NCI-H1694 (cell line): ENCODE data around the gene KRTAP4-7.
"Not testable (repeated sequence)": the region's sequence is repeated elsewhere in the genome, so short reads cannot be mapped to it uniquely, and the experiment has no call there.

Experiments
- DNase-seq: peaks from one replicate; lab custom pipeline; 2025; lab: John Stamatoyannopoulos, UW

KRTAP4-7 gene

DNA sequence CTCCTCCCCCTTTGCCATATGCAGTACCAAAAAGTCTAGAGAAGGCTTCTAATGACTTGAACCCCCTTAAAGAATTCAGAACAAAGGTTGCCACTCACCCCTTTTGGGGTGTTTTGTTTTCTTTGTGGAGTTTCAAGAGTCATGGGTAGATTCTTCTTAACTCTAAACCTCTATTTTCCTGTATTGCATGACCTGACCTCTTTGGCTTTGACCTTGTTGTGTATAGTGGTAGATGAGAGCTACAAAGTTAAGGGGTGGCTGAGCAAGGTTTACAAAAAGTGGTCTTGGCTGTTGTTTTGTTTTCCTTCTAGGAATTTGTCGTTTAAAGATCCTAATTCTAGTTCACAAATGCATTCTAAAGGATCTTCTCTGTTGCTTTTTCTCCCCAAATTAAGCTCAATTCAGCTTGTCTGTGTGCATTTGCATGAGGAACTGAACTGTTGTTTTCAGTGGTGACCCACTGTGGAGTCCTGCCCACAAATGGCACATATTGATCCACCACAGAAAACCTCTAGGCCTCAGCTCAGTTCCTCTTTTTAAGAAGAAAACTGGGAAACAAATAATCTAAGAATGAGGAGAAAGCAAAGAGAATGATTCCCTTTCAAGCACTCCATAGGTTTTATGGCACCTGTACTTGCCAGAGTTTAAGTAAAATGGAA lies 24.9 kb downstream of the KRTAP4-7 start:
- DNase-seq: not testable (repeated sequence)

DNA sequence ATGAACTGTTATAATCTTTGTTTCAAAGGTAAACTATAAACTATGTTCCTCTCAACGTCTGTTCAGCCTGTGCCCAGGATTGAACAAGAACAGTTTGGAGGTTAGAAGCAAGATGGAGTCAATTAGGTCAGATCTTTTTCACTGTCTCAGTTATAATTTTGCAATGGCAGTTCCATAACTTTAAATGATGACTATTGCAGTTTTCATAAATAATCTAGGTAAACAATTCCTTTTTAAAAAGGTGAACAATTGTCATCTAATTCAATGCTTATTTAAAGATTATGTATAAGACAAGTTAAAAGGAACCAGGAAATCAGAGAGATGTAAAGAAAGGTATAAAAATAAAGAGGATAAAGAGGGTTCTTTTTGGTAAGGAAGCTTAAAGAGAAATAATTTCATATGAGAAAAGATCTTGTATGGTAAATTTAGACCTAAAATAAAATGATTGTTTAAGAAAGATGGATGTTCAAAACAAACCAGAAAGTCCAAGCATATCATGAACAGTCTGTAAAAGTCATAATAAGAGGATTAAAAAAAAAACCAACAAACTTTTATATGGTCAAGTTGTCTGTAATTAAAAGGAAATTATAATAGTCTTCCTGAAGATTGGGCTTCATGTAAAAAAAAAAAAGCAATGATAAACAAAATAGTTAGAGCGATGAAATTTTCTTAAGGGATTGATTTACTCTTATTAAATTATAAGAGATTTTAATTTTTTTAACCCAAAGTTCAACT lies 27.4 kb downstream of the KRTAP4-7 start:
- no peak for DNase-seq

DNA sequence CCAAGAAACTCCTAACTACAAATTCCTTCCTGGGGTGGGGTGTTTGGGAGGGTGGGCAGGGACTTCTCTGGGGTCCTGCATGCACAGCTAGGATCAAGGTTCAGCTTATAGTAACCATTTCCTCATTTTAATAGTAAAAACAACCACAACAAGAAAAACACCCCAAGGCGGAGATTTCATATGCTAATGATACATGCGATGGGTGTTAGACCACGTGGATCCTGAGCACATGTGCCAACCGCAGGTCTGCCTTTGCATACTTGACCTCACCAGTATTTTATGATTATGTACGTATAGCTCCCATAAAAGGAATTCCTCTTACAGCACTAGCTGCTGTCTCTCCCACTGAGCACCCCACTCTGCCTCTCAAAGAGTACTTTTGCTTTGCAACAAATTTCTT lies 32.3 kb downstream of the KRTAP4-7 start:
- DNase-seq: no peak

DNA sequence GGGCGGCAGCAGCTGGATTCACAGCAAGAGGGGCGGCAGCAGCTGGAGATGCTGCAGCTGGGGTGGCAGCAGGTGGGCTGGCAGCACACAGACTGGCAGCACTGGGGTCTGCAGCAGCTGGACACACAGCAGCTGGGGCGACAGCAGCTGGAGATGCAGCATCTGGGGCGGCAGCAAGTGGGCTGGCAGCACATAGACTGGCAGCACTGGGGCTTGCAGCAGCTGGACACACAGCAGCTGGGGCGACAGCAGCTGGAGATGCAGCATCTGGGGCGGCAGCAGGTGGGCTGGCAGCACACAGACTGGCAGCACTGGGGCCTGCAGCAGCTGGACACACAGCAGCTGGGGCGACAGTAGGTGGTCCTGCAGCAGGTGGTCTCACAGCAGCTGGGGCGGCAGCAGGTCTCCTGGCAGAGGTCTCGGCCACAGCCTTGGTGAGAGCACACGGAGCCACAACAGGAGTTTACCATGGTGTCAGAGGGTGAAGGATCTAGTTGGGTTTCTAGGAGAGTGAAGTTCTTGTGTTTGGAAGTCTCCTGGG lies 34.0 kb downstream of the KRTAP4-7 start, which contains the start of gene KRTAP4-11:
Gene KRTAP4-11, minus strand, starts transcription at position 528 of the 541 bp plus-strand sequence. Its CDS starts 58 bp downstream, at position 470.
- not testable (repeated sequence) for DNase-seq

DNA sequence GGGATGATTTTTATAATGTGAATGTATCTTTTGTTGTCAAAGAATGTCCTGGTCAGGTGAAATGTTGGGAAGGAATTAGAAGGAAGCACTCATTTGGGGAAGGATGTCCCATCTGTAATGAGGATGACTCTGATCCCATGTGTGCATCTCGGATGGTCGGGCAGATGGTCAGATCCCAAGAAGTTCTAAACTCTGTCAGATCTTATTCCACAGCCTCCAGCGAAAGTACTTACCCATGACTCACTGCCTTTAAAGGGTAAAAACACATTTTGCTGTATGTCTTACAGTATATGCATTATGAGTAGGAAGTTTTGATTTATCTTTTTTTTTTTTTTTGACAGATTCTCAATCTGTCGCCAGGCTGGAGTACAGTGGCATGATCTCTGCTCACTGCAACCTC lies 34.8 kb downstream of the KRTAP4-7 start:
- DNase-seq: no peak

DNA sequence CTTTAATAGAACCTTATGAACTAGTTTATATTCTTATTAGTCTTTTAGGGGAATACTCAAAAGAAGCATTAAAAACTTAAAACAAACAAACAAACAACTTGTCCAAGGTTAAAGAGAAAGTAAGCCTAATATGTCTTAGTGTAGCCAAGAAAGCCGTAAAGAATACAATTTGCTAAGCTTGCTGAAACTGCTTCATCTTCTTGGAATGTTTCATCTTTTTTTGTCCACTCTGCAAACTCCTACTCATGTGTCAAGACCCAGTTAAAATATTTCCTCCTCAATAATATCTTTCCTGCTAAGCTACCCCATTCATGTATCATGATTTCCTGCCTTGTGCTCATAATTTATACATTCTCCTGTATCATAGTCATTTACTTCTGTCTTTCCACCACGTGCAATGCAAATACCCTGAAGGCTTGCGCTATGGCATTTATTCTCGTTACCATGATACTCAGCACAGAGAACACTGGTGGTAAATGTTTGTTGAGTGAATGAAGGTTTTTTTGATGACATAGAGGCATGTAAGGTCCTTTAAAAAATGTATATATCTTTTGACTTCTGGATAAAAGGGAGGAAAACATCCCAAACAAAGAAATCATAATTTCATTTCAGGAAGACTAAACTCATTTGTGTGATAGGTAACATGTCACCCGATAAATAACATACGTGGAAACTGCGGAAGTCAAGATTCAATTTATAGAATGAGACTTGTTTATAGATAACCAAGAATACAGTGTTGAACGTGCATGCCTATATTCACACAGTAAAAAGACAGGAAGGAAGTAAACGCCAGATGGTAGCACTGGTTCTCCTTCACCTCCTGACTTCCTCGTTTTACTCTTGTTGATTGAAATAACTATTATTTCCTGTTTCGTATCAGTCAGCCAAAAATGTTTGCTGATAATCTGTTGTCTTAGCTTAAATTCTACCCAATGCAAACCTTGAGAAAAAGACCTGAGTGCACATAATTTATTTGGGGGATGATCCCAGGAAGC lies 36.0 kb downstream of the KRTAP4-7 start:
- DNase-seq: not testable (repeated sequence)

DNA sequence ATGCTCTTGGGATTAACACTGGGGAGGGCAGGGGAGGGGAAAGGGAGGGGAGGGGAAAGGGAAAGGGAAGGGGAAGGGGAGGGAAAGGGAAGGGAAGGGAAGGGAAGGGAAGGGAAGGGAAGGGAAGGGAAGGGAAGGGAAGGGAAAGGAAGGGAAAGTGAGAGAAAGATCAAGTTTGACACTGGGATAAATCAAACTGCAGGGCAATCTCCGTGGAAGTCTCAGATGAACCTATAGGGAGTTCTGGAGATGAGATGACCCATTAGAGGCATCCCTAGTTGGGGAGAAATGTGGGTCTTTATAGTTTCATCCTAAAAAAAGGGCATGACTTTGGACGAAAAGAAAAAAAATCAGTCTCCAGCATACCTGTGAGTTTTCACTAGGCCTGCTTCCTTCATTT lies 37.8 kb downstream of the KRTAP4-7 start:
- DNase-seq: no peak

DNA sequence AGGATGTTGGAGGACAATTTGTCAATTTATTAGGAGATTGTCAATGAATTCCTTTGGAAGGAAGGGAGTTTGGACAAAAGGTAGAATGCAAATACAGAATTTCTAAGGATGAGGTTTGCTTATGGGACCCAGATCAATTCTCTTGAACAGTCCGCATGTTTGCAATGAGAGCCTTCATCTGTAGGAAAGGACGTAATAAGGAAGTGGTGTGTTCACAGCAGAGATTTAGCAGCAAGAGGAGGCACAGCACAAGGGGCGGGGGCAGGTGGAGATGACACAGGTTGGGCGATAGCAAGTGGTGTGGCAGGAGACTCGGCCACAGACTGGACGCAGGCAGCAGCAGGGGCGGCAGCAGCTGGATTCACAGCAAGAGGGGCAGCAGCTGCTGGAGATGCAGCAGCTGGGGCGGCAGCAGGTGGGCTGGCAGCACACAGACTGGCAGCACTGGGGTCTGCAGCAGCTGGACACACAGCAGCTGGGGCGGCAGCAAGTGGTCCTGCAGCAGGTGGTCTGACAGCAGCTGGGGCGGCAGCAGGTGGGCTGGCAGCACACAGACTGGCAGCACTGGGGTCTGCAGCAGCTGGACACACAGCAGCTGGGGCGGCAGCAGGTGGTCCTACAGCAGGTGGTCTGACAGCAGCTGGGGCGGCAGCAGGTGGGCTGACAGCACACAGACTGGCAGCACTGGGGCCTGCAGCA lies 39.5 kb downstream of the KRTAP4-7 start:
- DNase-seq: not testable (repeated sequence)

DNA sequence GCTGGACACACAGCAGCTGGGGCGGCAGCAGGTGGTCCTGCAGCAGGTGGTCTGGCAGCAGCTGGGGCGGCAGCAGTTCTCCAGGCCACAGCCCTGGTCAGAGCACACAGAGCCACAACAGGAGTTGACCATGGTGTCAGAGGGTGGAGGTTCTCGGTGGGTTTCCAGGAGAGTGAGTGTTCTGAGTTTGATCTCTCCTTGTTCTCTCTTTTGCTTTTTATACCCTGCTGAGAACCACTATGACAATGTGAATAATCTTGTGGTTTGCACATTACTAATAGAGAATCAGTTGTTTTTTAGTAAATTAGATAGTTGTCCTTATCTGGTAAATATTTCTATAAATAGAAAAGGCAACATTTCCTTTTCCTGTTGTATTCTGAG lies 40.0 kb downstream of the KRTAP4-7 start, which contains the start of gene KRTAP4-12:
Gene KRTAP4-12, minus strand, starts transcription at position 192 of the 381 bp plus-strand sequence. Its CDS starts 60 bp downstream, at position 132.
- DNase-seq: not testable (repeated sequence)

DNA sequence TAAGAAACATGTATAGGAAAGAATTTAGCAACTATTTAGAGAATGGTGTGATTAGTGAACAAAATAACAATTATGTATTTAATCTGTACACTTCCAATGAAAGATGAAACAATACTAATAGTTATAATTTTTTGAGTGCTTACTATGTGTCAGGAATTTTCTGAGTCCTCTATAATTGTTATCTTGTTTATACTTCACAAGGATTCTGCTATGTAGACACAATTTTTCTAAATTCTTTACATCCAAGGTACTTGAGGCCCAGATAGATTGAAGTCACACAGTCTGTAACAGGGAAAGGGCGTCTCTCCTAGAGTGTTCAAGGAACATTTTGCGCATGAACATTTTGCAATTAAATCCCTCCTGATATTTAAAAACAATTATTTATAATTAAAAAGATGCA lies 41.1 kb downstream of the KRTAP4-7 start:
- no peak for DNase-seq

DNA sequence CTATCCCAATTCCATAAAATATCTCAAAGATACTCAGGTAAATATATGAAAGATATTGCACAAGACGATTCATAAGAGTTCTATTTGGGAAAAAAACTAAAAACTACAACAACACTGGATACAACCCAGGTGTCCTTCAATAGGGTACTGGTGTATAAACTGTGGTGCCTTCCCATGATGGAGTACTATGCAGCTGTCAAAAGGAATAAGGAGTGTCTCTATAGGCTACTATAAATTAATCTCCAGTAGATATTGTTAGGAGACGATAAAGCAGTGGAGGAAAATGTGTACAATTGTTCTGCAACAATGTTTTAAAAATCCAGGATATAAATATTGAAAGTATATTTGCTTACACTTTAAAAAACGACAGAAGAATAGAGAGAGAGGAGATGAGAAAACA lies 42.5 kb downstream of the KRTAP4-7 start:
- no peak for DNase-seq

DNA sequence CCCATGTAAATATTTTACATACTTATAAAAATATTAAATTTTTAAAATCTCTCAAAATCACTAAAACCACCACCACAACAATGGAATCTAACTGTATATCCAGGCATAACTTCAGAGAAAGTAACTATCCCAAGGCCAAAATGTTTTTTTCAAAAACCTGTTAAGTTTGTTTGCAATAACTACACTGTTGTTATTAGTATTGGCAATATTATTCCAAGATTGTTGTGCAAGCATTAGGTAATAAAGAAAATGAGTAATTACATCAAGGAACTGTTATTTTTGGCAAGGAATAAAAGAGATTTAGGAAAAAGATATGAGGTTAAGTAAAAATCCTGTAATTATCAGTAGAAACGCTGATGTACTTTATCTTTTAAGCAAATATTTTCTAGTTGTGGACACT lies 43.4 kb downstream of the KRTAP4-7 start:
- no peak for DNase-seq

DNA sequence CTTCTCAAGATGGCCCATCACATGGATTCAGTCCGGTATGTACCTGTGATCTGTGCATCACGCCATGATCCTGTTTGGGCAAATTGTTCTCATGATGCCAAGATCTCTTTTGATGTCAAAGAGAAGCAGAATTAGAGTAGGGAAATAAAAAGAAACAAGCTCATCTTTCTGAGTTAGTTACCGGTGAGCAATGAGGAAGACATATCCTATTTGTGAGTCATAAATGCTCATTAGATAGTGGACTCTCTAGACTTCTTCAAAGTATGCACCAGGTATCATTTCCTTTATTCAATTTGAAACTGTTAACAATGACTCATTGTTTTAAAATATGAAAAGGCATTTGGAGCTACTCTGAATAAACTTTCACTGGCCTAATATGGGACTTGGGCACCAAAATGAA lies 48.0 kb downstream of the KRTAP4-7 start:
- no peak for DNase-seq

DNA sequence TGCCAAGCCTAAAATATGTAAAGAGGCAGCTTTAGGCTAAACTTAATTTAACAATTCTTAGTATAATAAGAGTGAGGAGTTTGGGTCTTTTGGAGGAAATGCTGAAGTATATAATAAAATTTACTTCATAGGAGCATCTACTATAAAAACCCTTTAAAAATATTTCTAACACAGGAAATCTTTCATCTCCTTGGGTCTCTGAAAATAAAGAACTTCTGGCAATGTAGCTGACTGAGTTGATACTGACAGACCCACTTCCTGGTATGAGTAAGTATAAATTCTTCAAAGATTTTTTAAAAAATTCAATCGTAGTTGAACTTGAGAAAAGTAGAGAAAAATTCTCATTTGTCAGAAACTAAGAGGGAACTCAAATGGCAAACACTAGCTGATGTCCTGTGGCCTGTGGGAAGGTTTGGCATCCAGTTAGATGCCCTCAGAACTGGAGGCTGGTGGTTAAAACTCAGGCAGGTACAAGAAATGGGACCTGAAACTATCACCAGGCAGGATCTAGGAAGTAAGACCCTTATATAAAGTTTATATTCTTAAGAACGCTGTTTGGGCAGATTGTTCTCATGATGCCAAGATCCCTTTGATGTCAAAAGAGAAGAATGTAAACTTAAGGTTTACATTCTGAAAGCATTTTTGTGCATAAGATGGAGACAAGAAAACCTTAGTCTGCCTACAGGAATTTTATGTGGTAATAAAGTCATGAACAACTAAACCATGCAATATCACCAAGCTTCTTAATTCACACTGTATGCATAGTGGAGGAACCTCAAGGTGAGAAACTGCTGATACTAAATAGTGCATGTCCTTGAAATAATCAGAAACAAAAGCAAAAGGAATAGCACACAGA lies 50.2 kb downstream of the KRTAP4-7 start:
- DNase-seq: no peak
